HK-2 (cell line): Measurements from ENCODE around the gene ZNF724.

Experiments
- DNase-seq: peaks from one replicate; pipeline ENCODE4 v3.0.0-alpha.2; 2018; ENCODE audit not compliant: unreplicated experiment

Gene ZNF724

DNA sequence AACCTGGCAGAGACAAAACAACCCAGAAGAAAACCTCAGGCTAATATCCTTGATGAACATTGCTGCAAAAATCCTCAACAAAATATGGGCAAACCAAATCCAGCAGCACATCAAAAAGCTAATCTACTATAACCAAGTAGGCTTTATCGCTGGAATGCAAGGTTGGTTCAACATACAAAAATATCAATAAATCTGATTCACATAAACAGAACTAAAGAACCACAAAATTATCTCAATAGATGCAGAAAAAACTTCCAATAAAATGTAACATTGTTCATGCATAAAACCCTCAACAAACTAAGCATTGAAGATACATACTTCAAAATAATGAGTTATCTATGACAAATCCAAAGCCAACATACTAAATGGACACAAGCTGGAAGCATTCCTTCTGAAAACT, 8.8 kb downstream of the ZNF724 start:
- DNase-seq, result no peak

DNA sequence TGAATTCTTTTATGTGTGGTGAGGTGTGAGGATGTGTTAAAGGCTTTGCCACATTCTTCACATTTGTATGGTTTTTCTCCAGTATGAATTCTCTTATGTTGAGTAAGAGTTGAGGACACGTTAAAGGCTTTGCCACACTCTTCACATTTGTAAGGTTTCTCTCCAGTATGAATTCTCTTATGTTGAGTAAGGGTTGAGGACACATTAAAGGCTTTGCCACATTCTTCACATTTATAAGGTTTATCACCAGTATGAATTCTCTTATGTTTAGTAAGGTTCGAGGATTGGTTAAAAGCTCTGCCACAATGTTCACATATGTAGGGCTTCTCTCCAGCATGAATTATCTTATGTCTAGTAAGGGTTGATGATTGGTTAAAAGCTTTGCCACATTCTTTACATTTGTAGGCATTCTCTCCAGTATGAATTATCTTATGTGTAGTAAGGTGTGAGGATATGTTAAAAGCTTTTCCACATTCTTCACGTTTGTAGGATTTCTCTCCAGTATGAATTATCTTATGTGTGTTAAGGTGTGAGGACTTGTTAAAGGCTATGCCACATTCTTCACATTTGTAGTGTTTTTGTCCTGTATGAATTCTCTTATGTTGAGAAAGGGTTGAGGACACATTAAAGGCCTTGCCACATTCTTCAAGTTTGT, 27.1 kb downstream of the ZNF724 start:
- no peak for DNase-seq

DNA sequence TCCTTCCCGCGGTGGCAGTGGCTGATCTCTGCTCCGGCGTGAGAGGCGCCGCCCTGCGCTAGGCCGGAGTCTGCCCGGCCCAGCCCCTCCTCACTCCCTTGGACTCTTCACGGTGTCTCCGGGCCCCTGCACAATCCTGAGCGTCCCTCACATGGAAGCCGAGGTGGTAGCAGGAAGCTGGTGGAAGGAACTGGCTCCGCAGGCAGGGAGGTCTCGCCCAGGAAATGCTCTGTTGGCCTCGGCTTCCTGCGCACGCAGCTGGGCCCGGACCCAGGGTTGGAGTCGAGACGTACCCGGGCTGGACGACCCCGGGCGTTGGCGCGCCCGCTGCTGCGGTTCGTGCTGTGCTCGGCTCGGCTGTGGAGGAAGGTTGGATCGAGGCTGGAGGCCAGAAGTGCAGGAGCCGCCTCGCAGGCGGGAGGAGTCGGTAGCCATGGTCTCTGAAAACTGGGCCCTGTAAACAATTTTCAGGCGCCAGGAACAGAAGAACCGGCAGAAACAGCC, 46.3 kb downstream of the ZNF724 start:
- no peak for DNase-seq

DNA sequence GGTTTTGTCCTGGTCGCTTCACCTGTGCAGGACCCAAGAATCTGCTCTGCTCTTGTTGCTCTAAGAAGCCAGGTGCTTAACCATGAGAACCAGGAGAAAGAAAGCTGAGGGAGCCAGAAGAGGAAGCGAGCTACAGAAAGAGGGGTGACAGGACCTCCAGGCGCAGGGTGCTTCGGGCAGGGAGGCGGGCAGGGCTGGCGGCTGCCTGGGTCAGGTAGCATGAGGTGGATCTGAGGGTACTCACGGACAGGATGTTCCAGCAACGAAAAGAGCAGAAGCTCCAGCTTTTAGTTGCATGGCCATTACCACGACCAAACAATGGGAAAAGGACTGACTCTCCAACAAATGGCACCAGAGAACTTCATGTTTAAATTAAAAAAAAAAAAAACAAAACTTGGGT, 59.9 kb downstream of the ZNF724 start:
- DNase-seq, result no peak

DNA sequence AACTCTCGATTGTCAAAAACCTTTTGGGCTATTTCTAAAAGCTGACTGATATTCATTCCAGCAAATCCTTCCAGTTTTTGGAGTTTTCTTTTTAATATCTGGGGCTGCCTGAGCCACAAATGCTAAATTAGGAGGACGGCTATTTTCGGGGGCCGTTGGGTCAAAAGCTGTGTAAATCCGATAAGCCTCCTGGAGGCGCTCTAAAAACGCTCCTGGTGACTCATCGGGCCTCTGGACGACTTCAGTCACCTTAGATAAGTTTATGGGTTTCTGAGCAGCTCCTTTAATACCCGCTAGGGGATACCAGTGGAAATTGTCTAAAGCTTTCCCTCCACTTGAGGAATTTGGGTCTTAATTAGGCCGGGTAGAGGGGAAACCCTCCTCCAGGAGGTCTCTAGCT, 66.9 kb downstream of the ZNF724 start:
- DNase-seq, result no peak
